Testis (tissue), 2 donors: ENCODE data around the gene LDLRAD4.

Experiments
- POLR2A ChIP-seq: fragments of 450-650 bp; IDR thresholded peaks from one replicate; pipeline ENCODE4 v1.6.1; 2017; ENCODE audit warnings: antibody characterized with exemption, mild to moderate bottlenecking, moderate library complexity
- TF ChIP-seq, protein P1 (sequence below), 3 experiments: fragments of 450-650 bp in 2 of 3; fragments of 200-600 bp in 1 of 3; sonication (generic) in 1 of 3; IDR thresholded peaks; one replicate each; pipeline ENCODE4 v1.5.1; 2016 to 2019; ENCODE audit warnings: antibody characterized with exemption in 3 of 3, mild to moderate bottlenecking in 2 of 3, moderate library complexity in 1 of 3

DNA sequence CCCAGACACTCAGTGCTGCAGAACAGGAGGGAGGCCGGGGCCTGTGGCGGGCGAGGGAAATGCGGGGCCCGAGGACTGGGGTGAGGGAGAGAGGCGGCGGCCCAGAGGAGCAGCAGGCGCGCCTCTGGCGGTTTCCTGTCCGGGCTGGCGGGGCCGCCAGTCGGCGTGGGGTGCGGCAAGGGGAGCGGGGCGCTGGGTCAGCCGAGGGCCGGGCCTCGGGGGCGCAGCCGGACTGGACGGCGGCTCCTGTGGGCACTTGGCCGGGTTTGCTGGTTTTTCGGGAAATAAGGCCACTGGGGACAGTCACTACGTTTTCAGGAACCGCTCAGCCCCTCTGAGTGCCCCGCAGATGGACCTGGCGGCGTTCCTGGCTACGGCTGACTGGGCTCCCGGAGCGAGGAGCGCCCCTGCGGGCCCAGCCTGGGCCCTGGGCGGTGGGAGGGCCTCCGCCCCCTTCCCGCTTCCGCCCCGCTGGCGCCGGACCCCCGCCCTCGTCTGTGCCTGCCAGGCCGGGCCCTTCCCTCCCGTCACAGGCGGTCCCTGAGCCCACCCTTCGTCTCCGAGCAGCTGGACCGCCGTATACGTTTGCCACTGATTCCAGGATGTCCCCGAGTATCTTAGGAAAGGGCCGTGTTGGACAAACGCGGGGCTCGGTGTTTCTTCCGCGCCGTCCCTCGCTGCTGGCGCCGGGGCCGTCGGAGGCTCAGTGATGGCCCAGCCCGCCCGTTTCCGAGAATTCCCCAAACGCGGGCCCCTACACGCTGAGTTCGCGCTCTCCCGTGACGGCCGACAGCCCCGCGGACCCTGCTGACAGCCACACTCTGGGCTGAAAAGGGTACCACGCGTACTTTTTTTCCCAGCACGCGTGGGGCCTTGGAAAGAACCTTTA, 423.2 kb downstream of the LDLRAD4 start:
- TF ChIP-seq POLR2A, result no peak
- TF ChIP-seq, protein P1, sequence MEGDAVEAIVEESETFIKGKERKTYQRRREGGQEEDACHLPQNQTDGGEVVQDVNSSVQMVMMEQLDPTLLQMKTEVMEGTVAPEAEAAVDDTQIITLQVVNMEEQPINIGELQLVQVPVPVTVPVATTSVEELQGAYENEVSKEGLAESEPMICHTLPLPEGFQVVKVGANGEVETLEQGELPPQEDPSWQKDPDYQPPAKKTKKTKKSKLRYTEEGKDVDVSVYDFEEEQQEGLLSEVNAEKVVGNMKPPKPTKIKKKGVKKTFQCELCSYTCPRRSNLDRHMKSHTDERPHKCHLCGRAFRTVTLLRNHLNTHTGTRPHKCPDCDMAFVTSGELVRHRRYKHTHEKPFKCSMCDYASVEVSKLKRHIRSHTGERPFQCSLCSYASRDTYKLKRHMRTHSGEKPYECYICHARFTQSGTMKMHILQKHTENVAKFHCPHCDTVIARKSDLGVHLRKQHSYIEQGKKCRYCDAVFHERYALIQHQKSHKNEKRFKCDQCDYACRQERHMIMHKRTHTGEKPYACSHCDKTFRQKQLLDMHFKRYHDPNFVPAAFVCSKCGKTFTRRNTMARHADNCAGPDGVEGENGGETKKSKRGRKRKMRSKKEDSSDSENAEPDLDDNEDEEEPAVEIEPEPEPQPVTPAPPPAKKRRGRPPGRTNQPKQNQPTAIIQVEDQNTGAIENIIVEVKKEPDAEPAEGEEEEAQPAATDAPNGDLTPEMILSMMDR (IDR thresholded peaks at IDR 0.05), result no peak
